PC-9 (cell line): ENCODE data around the gene AOAH.

Source experiments
- CTCF ChIP-seq: fragments of 200-600 bp; sonication (generic); conservative IDR thresholded peaks from 2 replicates; pipeline ENCODE4 v1.6.1; 2017; ENCODE audit warnings: mixed run types, antibody characterized with exemption, mild to moderate bottlenecking, moderate library complexity
- EZH2 ChIP-seq: fragments of 200-600 bp; sonication (generic); IDR thresholded peaks from 2 replicates; pipeline ENCODE4 v1.8.0; 2017; ENCODE audit warnings: antibody characterized with exemption, low read depth

- TF ChIP-seq CTCF (no peak), EZH2 (no peak)
These were observed 99.0 kb downstream of the AOAH start for GRCh38 chr7:36625247-36625646.
